PC-3 (cell line): ENCODE results near the gene WFDC5. TPM values are rescaled to one million over a fixed set of nuclear protein-coding genes. Genes with fewer than 3 reads are reported as not detected.

Source experiments
- ATAC-seq: fragments of 200-7000 bp; cut with Tn5 transposase; 2 replicates; pipeline ENCODE4 v1.9.1; 2020; ENCODE audit warnings: mild to moderate bottlenecking, moderate library complexity
- BruUV-seq: library from RNA; stranded (reverse); fragments of 400-500 nt; replicated peaks from 2 replicates; lab custom pipeline; 2021; lab: Mats Ljungman, UMichigan
- CTCF ChIA-PET: fragments of 300-600 bp; sonication (Branson Sonifier 250); formaldehyde crosslinking; loops from one replicate; lab custom pipeline; 2022; ENCODE audit warnings: antibody characterized with exemption; lab: Charles Lee
- POLR2A ChIA-PET: fragments of 300-600 bp; sonication (Branson Sonifier 250); formaldehyde crosslinking; loops from one replicate; lab custom pipeline; 2022; ENCODE audit warnings: antibody characterized with exemption; ENCODE audit not compliant: unreplicated experiment; lab: Charles Lee
- DNase-seq: peaks from one replicate; pipeline ENCODE4 v3.0.0-alpha.2; 2015
- H2AFZ ChIP-seq: fragments of 300-600 bp; sonication (generic); 2 replicates; pipeline ENCODE4 v1.6.0; 2016; ENCODE audit warnings: antibody characterized with exemption, low read length
- H3F3A ChIP-seq: fragments of 300-600 bp; sonication (generic); one replicate; pipeline ENCODE4 v1.6.0; 2017; ENCODE audit warnings: antibody characterized with exemption, low read length, control low read depth, mild to moderate bottlenecking; ENCODE audit not compliant: unreplicated experiment
- H3K27ac ChIP-seq: fragments of 300-600 bp; sonication (generic); 2 replicates; pipeline ENCODE4 v1.5.1; 2016; ENCODE audit warnings: mild to moderate bottlenecking, low read length
- H3K27me3 ChIP-seq: fragments of 300-600 bp; sonication (generic); 2 replicates; pipeline ENCODE4 v1.6.1; 2016; ENCODE audit warnings: low read length, mixed read lengths
- H3K36me3 ChIP-seq: fragments of 300-600 bp; sonication (generic); 2 replicates; pipeline ENCODE4 v1.6.1; 2016; ENCODE audit warnings: low read depth, mixed run types, low read length, mixed read lengths
- H3K4me1 ChIP-seq: fragments of 300-600 bp; sonication (generic); 2 replicates; pipeline ENCODE4 v1.5.1; 2016; ENCODE audit warnings: low read length; ENCODE audit not compliant: insufficient read depth
- H3K4me2 ChIP-seq: fragments of 300-600 bp; sonication (generic); 2 replicates; pipeline ENCODE4 v1.6.0; 2016; ENCODE audit warnings: low read length
- H3K4me3 ChIP-seq: fragments of 300-600 bp; sonication (generic); 2 replicates; pipeline ENCODE4 v1.5.1; 2016; ENCODE audit warnings: mild to moderate bottlenecking, low read length, mixed read lengths
- H3K79me2 ChIP-seq: fragments of 300-600 bp; sonication (generic); 2 replicates; pipeline ENCODE4 v1.6.1; 2017; ENCODE audit warnings: low read length, mixed read lengths
- H3K9ac ChIP-seq: fragments of 300-600 bp; sonication (generic); 2 replicates; pipeline ENCODE4 v1.6.0; 2016; ENCODE audit warnings: mild to moderate bottlenecking, low read length
- H3K9me2 ChIP-seq: fragments of 300-600 bp; sonication (generic); replicated peaks from 2 replicates; pipeline ENCODE4 v1.6.1; 2016; ENCODE audit warnings: mixed run types, low read length, mixed read lengths
- H3K9me3 ChIP-seq: fragments of 300-600 bp; sonication (generic); 2 replicates; pipeline ENCODE4 v1.6.1; 2016; ENCODE audit warnings: low read length, mixed read lengths
- H4K20me1 ChIP-seq: fragments of 300-600 bp; sonication (generic); 2 replicates; pipeline ENCODE4 v1.6.1; 2016; ENCODE audit warnings: low read length, mixed read lengths
- EZH2 ChIP-seq: fragments of 300-600 bp; sonication (generic); IDR thresholded peaks from one replicate; pipeline ENCODE4 v1.6.1; 2017; ENCODE audit warnings: antibody characterized with exemption, mild to moderate bottlenecking, low read length; ENCODE audit not compliant: unreplicated experiment
- EZH2phosphoT487 ChIP-seq: fragments of 300-600 bp; sonication (generic); IDR thresholded peaks from 2 replicates; pipeline ENCODE4 v1.6.1; 2018; ENCODE audit warnings: mild to moderate bottlenecking, antibody characterized with exemption, low read length, borderline replicate concordance
- intact Hi-C: fragments of 100-400 bp; cut with micrococcal nuclease; formaldehyde crosslinking; loops from 2 replicates; pipeline ENCODE4 v1.9.0; 2023
- total RNA-seq: library from RNA; depleted of rRNA; stranded (reverse); fragments of >200 nt; gene quantifications from 2 replicates; pipeline ENCODE4 v1.2.3, GENCODE V29; 2014; rRNA removed
- TF ChIP-seq, protein P1 (sequence below): fragments of 300-600 bp; sonication (generic); conservative IDR thresholded peaks from 2 replicates; pipeline ENCODE4 v1.5.1; 2017; ENCODE audit warnings: antibody characterized with exemption, low read depth, mild to moderate bottlenecking, low read length

WFDC5 gene
- total RNA-seq, 1 experiment from 2014 or later = not detected

DNA sequence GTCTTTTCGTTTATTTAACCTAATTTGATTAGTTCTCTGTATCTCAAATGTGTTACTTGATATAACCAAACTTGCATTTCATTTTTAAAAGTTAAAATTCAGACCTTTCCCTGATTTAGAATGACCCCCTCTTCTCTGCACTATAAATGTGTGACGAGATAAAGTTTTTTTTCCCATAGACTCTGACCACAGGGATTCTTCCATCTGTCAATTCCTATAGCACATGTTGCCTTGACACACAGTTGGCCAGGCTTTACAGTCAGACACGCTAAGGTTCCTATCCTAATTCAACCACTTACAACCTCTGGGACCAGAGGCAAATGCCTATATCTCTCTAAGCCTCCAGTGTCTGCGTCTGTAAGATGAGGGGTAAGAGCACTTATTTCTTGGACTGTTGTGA, 54.7 kb downstream of the WFDC5 start:
- H3K9me2 ChIP-seq = no peaks in the 10 kb centered on the region
- ChIA-PET CTCF (interaction anchor here (0.6 kb wide), 1 partner anchor 78 kb away, joined by 5 read pairs; no protein-coding TSS in a partner anchor), POLR2A (interaction anchor here (0.6 kb wide), 2 partner anchors 9 to 85 kb away, joined by 3 to 4 read pairs; no protein-coding TSS in a partner anchor)
- H2AFZ ChIP-seq = no peak overlapping the region
- no peaks in the 10 kb centered on the region for H4K20me1 ChIP-seq
- peaks cover 14% of the 10 kb centered on the region for H3K79me2 ChIP-seq
- H3K4me3 ChIP-seq = no peak overlapping the region
- peaks cover 55% of the 10 kb centered on the region for H3K4me1 ChIP-seq
- no peaks in the 10 kb centered on the region for H3K27me3 ChIP-seq
- H3K9ac ChIP-seq = no peak overlapping the region
- ATAC-seq (no peak), DNase-seq (no peak)
- H3K4me2 ChIP-seq = no peak overlapping the region
- no peaks in the 10 kb centered on the region for H3K9me3 ChIP-seq
- H3K27ac ChIP-seq = 0 out of 2 replicates have a peak overlapping the region, but pooled peaks have one; percentile 51
- intact Hi-C loops = no loop called here
- BruUV-seq = no TSS peak
- no peaks in the 10 kb centered on the region for H3F3A ChIP-seq
- no peaks in the 10 kb centered on the region for H3K36me3 ChIP-seq
- no peak for TF ChIP-seq EZH2
- TF ChIP-seq, protein P1, sequence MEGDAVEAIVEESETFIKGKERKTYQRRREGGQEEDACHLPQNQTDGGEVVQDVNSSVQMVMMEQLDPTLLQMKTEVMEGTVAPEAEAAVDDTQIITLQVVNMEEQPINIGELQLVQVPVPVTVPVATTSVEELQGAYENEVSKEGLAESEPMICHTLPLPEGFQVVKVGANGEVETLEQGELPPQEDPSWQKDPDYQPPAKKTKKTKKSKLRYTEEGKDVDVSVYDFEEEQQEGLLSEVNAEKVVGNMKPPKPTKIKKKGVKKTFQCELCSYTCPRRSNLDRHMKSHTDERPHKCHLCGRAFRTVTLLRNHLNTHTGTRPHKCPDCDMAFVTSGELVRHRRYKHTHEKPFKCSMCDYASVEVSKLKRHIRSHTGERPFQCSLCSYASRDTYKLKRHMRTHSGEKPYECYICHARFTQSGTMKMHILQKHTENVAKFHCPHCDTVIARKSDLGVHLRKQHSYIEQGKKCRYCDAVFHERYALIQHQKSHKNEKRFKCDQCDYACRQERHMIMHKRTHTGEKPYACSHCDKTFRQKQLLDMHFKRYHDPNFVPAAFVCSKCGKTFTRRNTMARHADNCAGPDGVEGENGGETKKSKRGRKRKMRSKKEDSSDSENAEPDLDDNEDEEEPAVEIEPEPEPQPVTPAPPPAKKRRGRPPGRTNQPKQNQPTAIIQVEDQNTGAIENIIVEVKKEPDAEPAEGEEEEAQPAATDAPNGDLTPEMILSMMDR = no peak
- TF ChIP-seq EZH2phosphoT487 = no peak

Other genes with a start within 250 kb of the WFDC5 start
- gene YWHAB, start 229.5 kb downstream of the WFDC5 start, total RNA-seq = 116 and 118 TPM in 2 replicates
- 32.0 and 40.7 TPM in 2 replicates for gene PABPC1L, start 205.1 kb downstream of the WFDC5 start, total RNA-seq
- 103 and 120 TPM in 2 replicates for gene TOMM34, start 154.8 kb downstream of the WFDC5 start, total RNA-seq
- gene STK4, start 148.7 kb downstream of the WFDC5 start, total RNA-seq = 18.6 and 20.6 TPM in 2 replicates
- gene KCNS1, start 14.0 kb downstream of the WFDC5 start, total RNA-seq = not detected in 2 replicates
- gene WFDC12, start 9.3 kb upstream of the WFDC5 start, total RNA-seq = not detected in 2 replicates
- 175 and 188 TPM in 2 replicates for gene PI3, start 59.7 kb upstream of the WFDC5 start, total RNA-seq
- not detected in 2 replicates for gene SEMG1, start 91.9 kb upstream of the WFDC5 start, total RNA-seq
- gene SEMG2, start 106.2 kb upstream of the WFDC5 start, total RNA-seq = not detected in 2 replicates
- 186 and 207 TPM in 2 replicates for gene SLPI, start 139.4 kb upstream of the WFDC5 start, total RNA-seq
- gene RBPJL, start 191.7 kb upstream of the WFDC5 start, total RNA-seq = not detected in 2 replicates
- gene MATN4, start 193.1 kb upstream of the WFDC5 start, total RNA-seq = 0.33 TPM in 1 of 2 replicates, not detected in the other
- 134 and 167 TPM in 2 replicates for gene SDC4, start 233.2 kb upstream of the WFDC5 start, total RNA-seq
- gene SYS1, start 248.0 kb upstream of the WFDC5 start, total RNA-seq = 32.5 and 45.2 TPM in 2 replicates